HT-29 (cell line): ENCODE results near the gene ARID1B. TPM values are rescaled to one million over a fixed set of nuclear protein-coding genes. Genes with fewer than 3 reads are reported as not detected.
"Not testable (repeated sequence)": the region's sequence is repeated elsewhere in the genome, so short reads cannot be mapped to it uniquely, and the experiment has no call there.

ENCODE experiments used
- DNase-seq: peaks from one replicate; pipeline ENCODE4 v3.0.0-alpha.2; 2015; ENCODE audit warnings: low spot score
- total RNA-seq: library from RNA; depleted of rRNA; stranded (reverse); fragments of >200 nt; shearing (Covaris generic); gene quantifications from 2 replicates; pipeline ENCODE4 v1.2.3, GENCODE V29; 2014

ARID1B gene
- total RNA-seq, 1 experiment from 2014 or later: 34.6 TPM

GRCh38 chr6:156956286-156956685, 179.1 kb downstream of the ARID1B start:
- DNase-seq: no peak

- no peak for DNase-seq
Observed at GRCh38 chr6:156957931-156958547, 180.9 kb downstream of the ARID1B start.

GRCh38 chr6:156960525-156960924, 183.3 kb downstream of the ARID1B start:
- no peak for DNase-seq

- no peak for DNase-seq
Observed at GRCh38 chr6:156961282-156961892, 184.2 kb downstream of the ARID1B start.

- DNase-seq: no peak
Observed at GRCh38 chr6:156963712-156964700, 186.8 kb downstream of the ARID1B start.

GRCh38 chr6:156967852-156968251, 190.7 kb downstream of the ARID1B start:
- DNase-seq: no peak

- DNase-seq: no peak
Observed at GRCh38 chr6:156969233-156969632, 192.1 kb downstream of the ARID1B start.

GRCh38 chr6:156970595-156971112, 193.5 kb downstream of the ARID1B start:
- no peak for DNase-seq

GRCh38 chr6:156971153-156971885, 194.1 kb downstream of the ARID1B start:
- no peak for DNase-seq

GRCh38 chr6:156972145-156972544, 195.0 kb downstream of the ARID1B start:
- DNase-seq: no peak

- no peak for DNase-seq
Observed at GRCh38 chr6:156974830-156975261, 197.7 kb downstream of the ARID1B start.

- no peak for DNase-seq
Observed at GRCh38 chr6:156975414-156975813, 198.2 kb downstream of the ARID1B start.

- DNase-seq: no peak
Observed at GRCh38 chr6:156976216-156977127, 199.3 kb downstream of the ARID1B start.

- DNase-seq: no peak
Observed at GRCh38 chr6:156977527-156978291, 200.5 kb downstream of the ARID1B start.

GRCh38 chr6:156978948-156979347, 201.8 kb downstream of the ARID1B start:
- no peak for DNase-seq

GRCh38 chr6:156980515-156980914, 203.3 kb downstream of the ARID1B start:
- DNase-seq: no peak

- DNase-seq: no peak
Observed at GRCh38 chr6:156980948-156981347, 203.8 kb downstream of the ARID1B start.

- no peak for DNase-seq
Observed at GRCh38 chr6:156982168-156982567, 205.0 kb downstream of the ARID1B start.

GRCh38 chr6:156982864-156983263, 205.7 kb downstream of the ARID1B start:
- DNase-seq: not testable (repeated sequence)
